Ishikawa (cell line): Measurements from ENCODE around the gene PPP1R36.

Experiments
- CEBPB ChIP-seq: IDR thresholded peaks from 2 replicates; pipeline ENCODE4 v1.6.1; 2012
- CREB1 ChIP-seq: IDR thresholded peaks from 2 replicates; pipeline ENCODE4 v1.6.1; 2012; ENCODE audit warnings: low read depth
- EGR1 ChIP-seq: IDR thresholded peaks from 2 replicates; pipeline ENCODE4 v1.6.1; 2012
- EP300 ChIP-seq: IDR thresholded peaks from 2 replicates; pipeline ENCODE4 v1.6.1; 2012; ENCODE audit warnings: borderline replicate concordance
- FOXM1 ChIP-seq: IDR thresholded peaks from 2 replicates; pipeline ENCODE4 v1.6.1; 2012; ENCODE audit warnings: low read depth, borderline replicate concordance
- NFIC ChIP-seq: IDR thresholded peaks from 2 replicates; pipeline ENCODE4 v1.6.1; 2012
- RAD21 ChIP-seq: IDR thresholded peaks from 2 replicates; pipeline ENCODE4 v1.6.1; 2012; ENCODE audit warnings: low read depth
- REST ChIP-seq: IDR thresholded peaks from 2 replicates; pipeline ENCODE4 v1.6.1; 2012; ENCODE audit warnings: low read depth, mild to moderate bottlenecking
- TAF1 ChIP-seq: IDR thresholded peaks from 2 replicates; pipeline ENCODE4 v1.6.1; 2012; ENCODE audit warnings: low read depth, mild to moderate bottlenecking
- TCF12 ChIP-seq: IDR thresholded peaks from 2 replicates; pipeline ENCODE4 v1.6.1; 2012; ENCODE audit warnings: low read depth
- TEAD4 ChIP-seq: IDR thresholded peaks from 2 replicates; pipeline ENCODE4 v1.6.1; 2012
- YY1 ChIP-seq: IDR thresholded peaks from 2 replicates; pipeline ENCODE4 v1.6.1; 2012; ENCODE audit warnings: low read depth
- ZBTB7A ChIP-seq: IDR thresholded peaks from 2 replicates; pipeline ENCODE4 v1.6.1; 2012; ENCODE audit warnings: low read depth
- TF ChIP-seq, protein P1 (sequence below): IDR thresholded peaks from 2 replicates; pipeline ENCODE4 v1.6.1; 2012
- TF ChIP-seq, protein P2 (sequence below): IDR thresholded peaks from 2 replicates; pipeline ENCODE4 v1.6.1; 2012

The PPP1R36 gene

GRCh38 chr14:64502887-64503433 lies 46.8 kb upstream of the PPP1R36 start:
- no peak for TF ChIP-seq TCF12
- no peak for TF ChIP-seq NFIC
- no peak for TF ChIP-seq EGR1
- TF ChIP-seq TAF1 = no peak; the same call in 1 of the 2 replicates
- TF ChIP-seq REST = no peak
- no peak for TF ChIP-seq CEBPB
- TF ChIP-seq, protein P1, sequence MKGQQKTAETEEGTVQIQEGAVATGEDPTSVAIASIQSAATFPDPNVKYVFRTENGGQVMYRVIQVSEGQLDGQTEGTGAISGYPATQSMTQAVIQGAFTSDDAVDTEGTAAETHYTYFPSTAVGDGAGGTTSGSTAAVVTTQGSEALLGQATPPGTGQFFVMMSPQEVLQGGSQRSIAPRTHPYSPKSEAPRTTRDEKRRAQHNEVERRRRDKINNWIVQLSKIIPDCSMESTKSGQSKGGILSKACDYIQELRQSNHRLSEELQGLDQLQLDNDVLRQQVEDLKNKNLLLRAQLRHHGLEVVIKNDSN = no peak
- no peak for TF ChIP-seq ZBTB7A
- no peak for TF ChIP-seq YY1
- TF ChIP-seq FOXM1 = no peak
- TF ChIP-seq EP300 = no peak

GRCh38 chr14:64503434-64504309 lies 46.1 kb upstream of the PPP1R36 start, which contains the start of gene ZBTB25:
Gene ZBTB25 (minus strand): TSS chr14:64503838. CDS start chr14:64490533, 13,305 bp downstream.
- TF ChIP-seq EGR1 (peak; percentile 34; the same call in 1 of the 2 replicates), TCF12 (no peak; the same call in 1 of the 2 replicates), NFIC (peak; percentile 37; the same call in 1 of the 2 replicates), REST (0 out of 2 replicates have a peak, but pooled peaks have one; percentile 17), TAF1 (peak; percentile 67), ZBTB7A (peak; percentile 99; the same call in 1 of the 2 replicates), TEAD4 (peak; percentile 4; the same call in 1 of the 2 replicates), EP300 (no peak), YY1 (0 out of 2 replicates have a peak, but pooled peaks have one; percentile 20), FOXM1 (no peak), RAD21 (no peak), CEBPB (no peak), CREB1 (0 out of 2 replicates have a peak, but pooled peaks have one; percentile 8)
- TF ChIP-seq, protein P1 = peak; percentile 95
- TF ChIP-seq, protein P2, sequence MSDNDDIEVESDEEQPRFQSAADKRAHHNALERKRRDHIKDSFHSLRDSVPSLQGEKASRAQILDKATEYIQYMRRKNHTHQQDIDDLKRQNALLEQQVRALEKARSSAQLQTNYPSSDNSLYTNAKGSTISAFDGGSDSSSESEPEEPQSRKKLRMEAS = peak; percentile 86

DNA sequence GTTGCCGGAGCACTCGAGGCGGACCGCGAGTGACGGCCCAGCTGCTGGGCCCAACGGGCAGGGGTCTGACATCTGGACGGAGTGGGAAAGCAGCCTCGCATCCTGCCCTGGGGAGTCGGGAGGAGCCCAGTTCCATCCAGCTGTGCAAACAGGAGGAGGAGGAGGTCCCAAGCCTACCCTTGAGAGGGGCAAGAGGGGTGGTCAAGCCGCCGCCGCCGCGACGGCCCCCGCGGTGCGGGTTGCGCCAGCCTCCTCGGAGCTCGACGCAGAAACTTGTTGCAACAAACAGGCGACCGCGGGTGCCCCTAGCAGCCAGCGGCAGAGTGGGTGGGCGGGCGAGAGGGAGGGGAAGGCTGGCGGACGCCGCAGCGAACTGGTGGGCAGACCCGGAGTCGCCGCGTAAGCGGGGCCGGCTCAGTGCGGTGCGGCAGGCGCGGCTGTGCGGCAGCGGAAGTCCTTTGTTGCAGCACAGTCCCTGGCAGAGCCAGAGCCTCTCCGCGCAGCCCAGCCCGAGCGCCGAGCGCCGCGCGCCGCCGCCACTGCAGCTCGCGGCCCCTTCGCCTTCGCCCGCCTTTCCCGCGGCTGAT lies 45.4 kb upstream of the PPP1R36 start, which contains the start of gene ZBTB1:
TSS of gene ZBTB1 (plus strand) at position 461 of the 587 bp plus-strand sequence. CDS start 16,735 bp downstream, outside the sequence.
- peak; percentile 93 for TF ChIP-seq ZBTB7A
- TF ChIP-seq TAF1 = peak; percentile 55
- TF ChIP-seq CEBPB = peak; percentile 52
- TF ChIP-seq CREB1 = no peak; the same call in none of the 2 replicates
- TF ChIP-seq YY1 = no peak
- TF ChIP-seq, protein P2 = no peak; the same call in none of the 2 replicates
- TF ChIP-seq EGR1 = peak; percentile 66; the same call in 1 of the 2 replicates
- peak; percentile 42; the same call in 1 of the 2 replicates for TF ChIP-seq EP300

- TF ChIP-seq NFIC (no peak), EGR1 (no peak), ZBTB7A (no peak), CEBPB (0 out of 2 replicates have a peak, but pooled peaks have one; percentile 35), YY1 (0 out of 2 replicates have a peak, but pooled peaks have one; percentile 10), TAF1 (peak; percentile 21; the same call in 1 of the 2 replicates), EP300 (no peak)
- TF ChIP-seq, protein P2 = peak; percentile 1; the same call in 1 of the 2 replicates
These were observed 44.6 kb upstream of the PPP1R36 start for GRCh38 chr14:64504897-64505794.
